T-helper 17 cell (primary cell): ENCODE measurements around the gene LARGE1. TPM values are rescaled to one million over a fixed set of nuclear protein-coding genes. Genes with fewer than 3 reads are reported as not detected.

Experiments used
- ATAC-seq: fragments of 150-1000 bp; cut with Tn5 transposase; 2 replicates; pipeline ENCODE4 v1.10.0; 2021; ENCODE audit warnings: mild to moderate bottlenecking, moderate library complexity
- DNase-seq, 3 donors: peaks; one replicate each; pipeline versions ENCODE4 v3.0.0 to v3.0.0-alpha.2; 2020 to 2021
- H3K9me3 ChIP-seq: one replicate; pipeline ENCODE4 v1.7.0; 2013; ENCODE audit warnings: low read length, mild to moderate bottlenecking; ENCODE audit not compliant: control insufficient read depth, poor library complexity, severe bottlenecking
- H3K27ac Mint-ChIP-seq: one replicate; pipeline ENCODE4 v1.8.0; 2022; ENCODE audit warnings: mild to moderate bottlenecking, moderate library complexity, mixed read lengths
- H3K27me3 Mint-ChIP-seq: one replicate; pipeline ENCODE4 v1.8.0; 2022; ENCODE audit warnings: mixed read lengths
- H3K36me3 Mint-ChIP-seq: one replicate; pipeline ENCODE4 v1.8.0; 2022; ENCODE audit warnings: low read depth, mixed read lengths
- H3K4me1 Mint-ChIP-seq: one replicate; pipeline ENCODE4 v1.8.0; 2022; ENCODE audit warnings: mild to moderate bottlenecking, mixed read lengths
- H3K4me3 Mint-ChIP-seq: one replicate; pipeline ENCODE4 v1.8.0; 2022; ENCODE audit warnings: mild to moderate bottlenecking, moderate library complexity, mixed read lengths
- total RNA-seq, 4 donors: library from RNA in 2 of 4; stranded (reverse) in 2 of 4; gene quantifications; one replicate each; pipeline ENCODE4 v1.2.3 and lab custom pipeline; 2022 to 2026

The LARGE1 gene
- total RNA-seq, 2 donors from 2014 or later: 2.1 to 7.0 TPM

- peak overlapping the region; percentile 93 for H3K4me3 Mint-ChIP-seq
- H3K27ac Mint-ChIP-seq: no peak overlapping the region
- peaks cover 2% of the 10 kb centered on the region for H3K36me3 Mint-ChIP-seq
- H3K4me1 Mint-ChIP-seq: peaks cover 15% of the 10 kb centered on the region
- DNase-seq: no peak
- no peak for ATAC-seq
- H3K27me3 Mint-ChIP-seq: peaks cover 58% of the 10 kb centered on the region
- H3K9me3 ChIP-seq: no peaks in the 10 kb centered on the region
Measured at GRCh38 chr22:33922349-33922681, 2.0 kb upstream of the LARGE1 start.

GRCh38 chr22:33921525-33922348, 1.5 kb upstream of the LARGE1 start:
- no peak for ATAC-seq
- Mint-ChIP-seq H3K27me3 (peaks cover 63% of the 10 kb centered on the region), H3K4me1 (peaks cover 15% of the 10 kb centered on the region), H3K4me3 (peak overlapping the region; percentile 93), H3K36me3 (peaks cover 2% of the 10 kb centered on the region), H3K27ac (no peak overlapping the region)
- H3K9me3 ChIP-seq: no peaks in the 10 kb centered on the region
- DNase-seq: peak in 2 of 3 donors; percentile 7 to 8

- no peaks in the 10 kb centered on the region for H3K9me3 ChIP-seq
- ATAC-seq (peak; percentile 92), DNase-seq (peak; percentile 52 to 85 (median 75))
- H3K27me3 Mint-ChIP-seq: peaks cover 66% of the 10 kb centered on the region
- H3K27ac Mint-ChIP-seq: no peak overlapping the region
- H3K36me3 Mint-ChIP-seq: peaks cover 2% of the 10 kb centered on the region
- peaks cover 15% of the 10 kb centered on the region for H3K4me1 Mint-ChIP-seq
- peak overlapping the region; percentile 91 for H3K4me3 Mint-ChIP-seq
Measured at GRCh38 chr22:33920927-33921524, 750 bp upstream of the LARGE1 start.

GRCh38 chr22:33919391-33920196, 682 bp downstream of the LARGE1 start:
- H3K4me3 Mint-ChIP-seq: peak overlapping the region; percentile 84
- H3K9me3 ChIP-seq: no peaks in the 10 kb centered on the region
- H3K36me3 Mint-ChIP-seq: no peaks in the 10 kb centered on the region
- peaks cover 59% of the 10 kb centered on the region for H3K27me3 Mint-ChIP-seq
- H3K4me1 Mint-ChIP-seq: peaks cover 21% of the 10 kb centered on the region
- DNase-seq (no peak), ATAC-seq (peak; percentile 20)
- H3K27ac Mint-ChIP-seq: no peak overlapping the region

- H3K27me3 Mint-ChIP-seq: peaks cover 54% of the 10 kb centered on the region
- H3K4me3 Mint-ChIP-seq: peak overlapping the region; percentile 84
Measured at GRCh38 chr22:33918676-33919365, 1.5 kb downstream of the LARGE1 start.

GRCh38 chr22:33917744-33918406, 2.4 kb downstream of the LARGE1 start:
- Mint-ChIP-seq H3K27ac (no peak overlapping the region), H3K4me1 (peaks cover 18% of the 10 kb centered on the region), H3K4me3 (no peak overlapping the region), H3K27me3 (peaks cover 44% of the 10 kb centered on the region), H3K36me3 (no peaks in the 10 kb centered on the region)
- ATAC-seq (no peak), DNase-seq (no peak)
- no peaks in the 10 kb centered on the region for H3K9me3 ChIP-seq

More at GRCh38 chr22:33918676-33919365, 1.5 kb downstream of the LARGE1 start:
- Mint-ChIP-seq H3K4me1 (peaks cover 21% of the 10 kb centered on the region), H3K27ac (no peak overlapping the region), H3K36me3 (no peaks in the 10 kb centered on the region)
- ATAC-seq (no peak), DNase-seq (no peak)
- H3K9me3 ChIP-seq: no peaks in the 10 kb centered on the region

- ATAC-seq (no peak), DNase-seq (no peak)
- Mint-ChIP-seq H3K36me3 (no peaks in the 10 kb centered on the region), H3K27me3 (peaks cover 44% of the 10 kb centered on the region), H3K4me1 (peaks cover 9% of the 10 kb centered on the region), H3K4me3 (no peak overlapping the region), H3K27ac (no peak overlapping the region)
- no peaks in the 10 kb centered on the region for H3K9me3 ChIP-seq
Measured at GRCh38 chr22:33914699-33915098, 5.6 kb downstream of the LARGE1 start.

GRCh38 chr22:33914131-33914530, 6.1 kb downstream of the LARGE1 start:
- Mint-ChIP-seq H3K27me3 (peaks cover 40% of the 10 kb centered on the region), H3K4me1 (peaks cover 6% of the 10 kb centered on the region), H3K27ac (no peak overlapping the region), H3K4me3 (no peak overlapping the region), H3K36me3 (no peaks in the 10 kb centered on the region)
- no peaks in the 10 kb centered on the region for H3K9me3 ChIP-seq
- ATAC-seq (no peak), DNase-seq (no peak)

GRCh38 chr22:33913188-33913587, 7.1 kb downstream of the LARGE1 start:
- no peak for DNase-seq
- Mint-ChIP-seq H3K27me3 (peaks cover 30% of the 10 kb centered on the region), H3K36me3 (no peaks in the 10 kb centered on the region)

GRCh38 chr22:33909911-33910310, 10.4 kb downstream of the LARGE1 start:
- H3K4me1 Mint-ChIP-seq: peaks cover 3% of the 10 kb centered on the region
- ATAC-seq (no peak), DNase-seq (no peak)
- H3K4me3 Mint-ChIP-seq: no peak overlapping the region
- no peaks in the 10 kb centered on the region for H3K9me3 ChIP-seq
- peaks cover 10% of the 10 kb centered on the region for H3K27me3 Mint-ChIP-seq
- H3K36me3 Mint-ChIP-seq: no peaks in the 10 kb centered on the region
- no peak overlapping the region for H3K27ac Mint-ChIP-seq

More at GRCh38 chr22:33913188-33913587, 7.1 kb downstream of the LARGE1 start:
- no peak overlapping the region for H3K4me3 Mint-ChIP-seq
- H3K9me3 ChIP-seq: no peaks in the 10 kb centered on the region
- ATAC-seq: no peak
- peaks cover 6% of the 10 kb centered on the region for H3K4me1 Mint-ChIP-seq
- H3K27ac Mint-ChIP-seq: no peak overlapping the region

GRCh38 chr22:33909075-33909458, 11.2 kb downstream of the LARGE1 start:
- no peaks in the 10 kb centered on the region for H3K9me3 ChIP-seq
- ATAC-seq (no peak), DNase-seq (no peak)
- H3K4me1 Mint-ChIP-seq: no peaks in the 10 kb centered on the region
- no peak overlapping the region for H3K4me3 Mint-ChIP-seq
- H3K27ac Mint-ChIP-seq: no peak overlapping the region
- H3K36me3 Mint-ChIP-seq: no peaks in the 10 kb centered on the region
- peaks cover 5% of the 10 kb centered on the region for H3K27me3 Mint-ChIP-seq

- ATAC-seq (no peak), DNase-seq (no peak)
- H3K4me1 Mint-ChIP-seq: no peaks in the 10 kb centered on the region
- no peaks in the 10 kb centered on the region for H3K36me3 Mint-ChIP-seq
- H3K27ac Mint-ChIP-seq: no peak overlapping the region
- H3K9me3 ChIP-seq: no peaks in the 10 kb centered on the region
- peaks cover 5% of the 10 kb centered on the region for H3K27me3 Mint-ChIP-seq
- no peak overlapping the region for H3K4me3 Mint-ChIP-seq
Measured at GRCh38 chr22:33908171-33909074, 11.9 kb downstream of the LARGE1 start.
